HL-60 (cell line): Measurements from ENCODE around the gene CYB5R4.

Experiments
- DNase-seq, 2 experiments: peaks; one replicate each; pipeline ENCODE4 v3.0.0-alpha.2; 2010 to 2020; ENCODE audit warnings: low read depth in 1 of 2, low spot score in 1 of 2
- H3K27ac ChIP-seq: fragments of 250-450 bp; sonication (Bioruptor Pico); replicated peaks from 2 replicates; pipeline ENCODE4 v1.5.1; 2020; ENCODE audit warnings: mild to moderate bottlenecking, moderate library complexity
- H3K27me3 ChIP-seq: fragments of 250-450 bp; sonication (Bioruptor Pico); 2 replicates; pipeline ENCODE4 v1.5.1; 2021; ENCODE audit warnings: mild to moderate bottlenecking, moderate library complexity; ENCODE audit not compliant: insufficient read depth, poor library complexity, severe bottlenecking
- H3K4me3 ChIP-seq: replicated peaks from 2 replicates; pipeline ENCODE4 v1.5.1; 2011; ENCODE audit warnings: mild to moderate bottlenecking, control low read depth, low read length; ENCODE audit not compliant: insufficient read depth
- CTCF ChIP-seq: IDR thresholded peaks from one replicate; pipeline ENCODE4 v1.5.1; 2011; ENCODE audit warnings: low read length, control low read depth, inconsistent platforms; ENCODE audit not compliant: insufficient read depth
- GABPA ChIP-seq: IDR thresholded peaks from 2 replicates; pipeline ENCODE4 v1.6.1; 2012; ENCODE audit warnings: low read depth
- POLR2AphosphoS5 ChIP-seq: IDR thresholded peaks from 2 replicates; pipeline ENCODE4 v1.6.1; 2012; ENCODE audit warnings: low read depth
- SPI1 ChIP-seq: IDR thresholded peaks from 2 replicates; pipeline ENCODE4 v1.6.1; 2012; ENCODE audit warnings: low read depth, mild to moderate bottlenecking, borderline replicate concordance
- TF ChIP-seq, protein P1 (sequence below): IDR thresholded peaks from 2 replicates; pipeline ENCODE4 v1.6.1; 2012; ENCODE audit warnings: low read depth; ENCODE audit not compliant: insufficient replicate concordance

CYB5R4 gene

DNA sequence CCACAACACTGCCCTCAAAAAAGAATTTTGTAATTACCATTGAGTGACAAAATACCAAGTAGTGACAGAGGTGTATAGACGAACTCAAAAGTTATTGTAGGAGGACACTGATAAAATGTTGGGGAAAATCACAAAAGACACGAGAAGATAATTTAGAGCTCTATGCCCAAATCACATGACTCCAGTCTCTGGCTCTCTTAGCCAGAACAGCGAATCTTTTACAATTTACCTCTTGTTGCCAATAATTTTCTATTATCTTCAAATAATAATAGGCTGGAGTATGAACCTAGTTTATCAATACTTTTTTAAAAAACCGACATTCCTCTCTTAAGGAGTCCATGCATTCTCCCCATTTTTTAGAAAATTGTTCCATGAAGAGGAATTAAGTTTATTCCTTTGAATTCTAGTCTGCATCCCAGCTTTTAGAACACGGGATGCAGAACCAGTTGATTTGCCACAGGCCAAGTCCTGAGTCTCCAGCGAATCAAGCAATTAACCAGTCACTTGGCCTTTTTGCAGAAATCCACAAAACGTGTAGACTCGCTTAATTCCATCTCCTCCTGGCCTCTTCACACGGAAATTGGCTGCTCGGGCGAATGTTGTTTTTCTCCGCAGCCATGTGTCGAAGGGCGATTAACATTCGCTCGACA lies 6.8 kb upstream of the CYB5R4 start:
- no peak overlapping the region for H3K27ac ChIP-seq
- TF ChIP-seq GABPA (no peak), POLR2AphosphoS5 (no peak), SPI1 (no peak), CTCF (no peak)
- TF ChIP-seq, protein P1, sequence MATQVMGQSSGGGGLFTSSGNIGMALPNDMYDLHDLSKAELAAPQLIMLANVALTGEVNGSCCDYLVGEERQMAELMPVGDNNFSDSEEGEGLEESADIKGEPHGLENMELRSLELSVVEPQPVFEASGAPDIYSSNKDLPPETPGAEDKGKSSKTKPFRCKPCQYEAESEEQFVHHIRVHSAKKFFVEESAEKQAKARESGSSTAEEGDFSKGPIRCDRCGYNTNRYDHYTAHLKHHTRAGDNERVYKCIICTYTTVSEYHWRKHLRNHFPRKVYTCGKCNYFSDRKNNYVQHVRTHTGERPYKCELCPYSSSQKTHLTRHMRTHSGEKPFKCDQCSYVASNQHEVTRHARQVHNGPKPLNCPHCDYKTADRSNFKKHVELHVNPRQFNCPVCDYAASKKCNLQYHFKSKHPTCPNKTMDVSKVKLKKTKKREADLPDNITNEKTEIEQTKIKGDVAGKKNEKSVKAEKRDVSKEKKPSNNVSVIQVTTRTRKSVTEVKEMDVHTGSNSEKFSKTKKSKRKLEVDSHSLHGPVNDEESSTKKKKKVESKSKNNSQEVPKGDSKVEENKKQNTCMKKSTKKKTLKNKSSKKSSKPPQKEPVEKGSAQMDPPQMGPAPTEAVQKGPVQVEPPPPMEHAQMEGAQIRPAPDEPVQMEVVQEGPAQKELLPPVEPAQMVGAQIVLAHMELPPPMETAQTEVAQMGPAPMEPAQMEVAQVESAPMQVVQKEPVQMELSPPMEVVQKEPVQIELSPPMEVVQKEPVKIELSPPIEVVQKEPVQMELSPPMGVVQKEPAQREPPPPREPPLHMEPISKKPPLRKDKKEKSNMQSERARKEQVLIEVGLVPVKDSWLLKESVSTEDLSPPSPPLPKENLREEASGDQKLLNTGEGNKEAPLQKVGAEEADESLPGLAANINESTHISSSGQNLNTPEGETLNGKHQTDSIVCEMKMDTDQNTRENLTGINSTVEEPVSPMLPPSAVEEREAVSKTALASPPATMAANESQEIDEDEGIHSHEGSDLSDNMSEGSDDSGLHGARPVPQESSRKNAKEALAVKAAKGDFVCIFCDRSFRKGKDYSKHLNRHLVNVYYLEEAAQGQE, result no peak
- H3K27me3 ChIP-seq, result peaks cover 31% of the 10 kb centered on the region
- DNase-seq, result no peak
- peak overlapping the region; percentile 30 for H3K4me3 ChIP-seq

DNA sequence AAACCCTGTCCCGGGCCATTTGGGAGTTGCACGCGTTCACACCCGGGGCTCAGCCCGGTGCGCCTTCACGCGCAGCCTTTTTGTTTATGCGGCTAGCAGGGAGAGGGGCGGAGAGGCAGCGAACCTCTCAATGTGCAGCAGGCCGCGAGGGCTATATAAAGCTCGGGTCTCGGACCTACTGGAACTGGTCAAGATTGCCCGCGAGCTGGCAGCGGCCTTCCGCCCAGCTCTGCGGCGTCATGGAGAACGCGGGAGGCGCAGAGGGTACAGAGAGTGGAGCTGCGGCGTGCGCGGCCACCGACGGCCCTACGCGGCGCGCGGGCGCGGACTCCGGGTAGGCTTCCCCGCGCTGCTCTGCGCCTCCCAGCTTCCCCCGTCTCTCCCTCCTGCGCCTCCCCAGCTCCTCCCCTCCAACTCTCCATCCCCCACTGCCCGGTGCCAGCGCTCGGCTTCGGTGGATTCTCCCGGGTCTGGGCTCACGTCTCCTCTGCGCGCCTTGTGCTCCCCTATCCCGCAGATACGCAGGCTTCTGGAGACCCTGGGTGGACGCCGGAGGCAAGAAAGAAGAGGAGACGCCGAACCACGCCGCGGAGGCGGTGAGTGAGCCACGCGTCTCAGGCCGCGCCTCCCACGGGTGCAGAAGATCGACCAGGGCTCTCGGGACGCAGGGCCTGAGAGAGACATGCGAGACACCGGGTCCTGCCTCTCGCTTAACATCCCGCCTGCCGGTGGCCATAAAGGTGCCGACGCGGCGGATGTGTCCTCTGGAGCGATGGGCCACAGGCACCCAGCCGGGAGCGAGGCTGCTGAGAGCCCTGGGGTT lies 6.1 kb upstream of the CYB5R4 start, which contains the start of gene RIPPLY2:
Gene RIPPLY2 (plus strand): TSS at position 183 of the 823 bp plus-strand sequence. CDS start 57 bp downstream, at position 240.
- peak within 1 kb of the TSS; percentile 30 for H3K4me3 ChIP-seq
- no peak for DNase-seq
- TF ChIP-seq CTCF (no peak), GABPA (no peak), SPI1 (no peak), POLR2AphosphoS5 (no peak)
- TF ChIP-seq, protein P1, result no peak
- H3K27me3 ChIP-seq, result peaks cover 31% of the 10 kb centered on the region
- H3K27ac ChIP-seq, result no peak within 1 kb of the TSS

DNA sequence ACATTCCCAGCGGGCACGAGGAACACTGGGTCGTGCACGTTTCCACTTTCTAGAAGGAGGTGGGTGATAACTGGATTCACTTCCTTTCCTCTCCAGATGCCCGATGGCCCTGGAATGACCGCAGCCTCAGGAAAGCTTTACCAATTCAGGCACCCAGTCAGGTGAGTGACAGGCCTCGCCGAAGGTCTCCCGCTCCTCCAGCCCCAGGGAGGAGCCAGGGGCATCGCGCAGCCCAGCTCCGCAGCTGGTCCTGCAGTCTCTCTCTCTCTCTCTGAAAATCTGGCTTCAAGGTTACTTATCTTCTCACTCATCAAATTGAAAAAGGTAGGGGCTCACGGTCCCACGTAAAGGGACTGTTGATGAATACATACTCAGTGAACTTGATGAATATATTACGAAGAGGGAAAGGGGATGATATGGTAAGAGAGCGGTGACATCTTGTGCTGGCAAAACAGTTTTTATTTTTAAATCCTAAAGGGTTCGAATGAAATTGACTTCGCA lies 5.4 kb upstream of the CYB5R4 start:
- Histone ChIP-seq H3K27me3 (peaks cover 31% of the 10 kb centered on the region), H3K4me3 (no peak overlapping the region), H3K27ac (no peak overlapping the region)
- DNase-seq, result no peak
- TF ChIP-seq GABPA (no peak), SPI1 (no peak), CTCF (no peak), POLR2AphosphoS5 (no peak)
- TF ChIP-seq, protein P1, result no peak
